Hematopoietic multipotent progenitor cell treated with erythropoietin and hydrocortisone succinate and interleukin-3 and kit ligand, for 4 days (in vitro differentiated cells): Measurements from ENCODE around the gene IGF2R.
A peak's percentile ranks its signal among the peaks of the same experiment; 100 is the strongest.
"Not testable (repeated sequence)": the region's sequence is repeated elsewhere in the genome, so short reads cannot be mapped to it uniquely, and the experiment has no call there.

Experiments used
- DNase-seq: peaks from one replicate; pipeline ENCODE4 v3.0.0-alpha.2; 2015

The IGF2R gene

DNA sequence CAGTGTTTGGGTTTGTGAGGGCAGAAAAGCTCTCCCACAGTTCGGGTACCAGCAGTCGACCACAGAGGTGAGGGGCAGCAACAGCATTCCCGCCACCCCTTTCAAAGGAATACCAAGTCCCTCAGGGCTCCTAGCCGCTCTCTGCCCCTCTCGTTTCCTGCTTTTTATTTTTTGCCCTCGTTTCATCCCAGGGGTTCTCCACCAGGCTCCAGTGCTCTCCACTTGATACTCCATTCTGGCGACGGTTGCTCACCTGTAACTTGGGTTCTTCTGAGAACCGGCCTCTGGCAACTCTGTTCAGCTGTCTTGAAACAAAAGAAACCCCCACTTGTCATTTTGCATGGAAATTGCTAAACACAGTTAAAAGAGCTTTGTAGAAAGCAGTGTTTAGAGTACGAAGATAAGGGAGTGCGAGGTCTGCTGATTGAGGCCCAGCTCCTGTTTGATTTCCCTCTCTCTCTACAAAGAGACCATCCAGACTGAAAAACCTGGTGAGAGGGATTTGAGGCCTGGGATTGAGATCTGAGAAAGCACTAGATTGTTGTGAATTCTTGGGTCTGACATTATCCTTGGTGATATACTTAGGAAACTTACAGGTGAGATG, 28.7 kb downstream of the IGF2R start:
- DNase-seq: no peak

DNA sequence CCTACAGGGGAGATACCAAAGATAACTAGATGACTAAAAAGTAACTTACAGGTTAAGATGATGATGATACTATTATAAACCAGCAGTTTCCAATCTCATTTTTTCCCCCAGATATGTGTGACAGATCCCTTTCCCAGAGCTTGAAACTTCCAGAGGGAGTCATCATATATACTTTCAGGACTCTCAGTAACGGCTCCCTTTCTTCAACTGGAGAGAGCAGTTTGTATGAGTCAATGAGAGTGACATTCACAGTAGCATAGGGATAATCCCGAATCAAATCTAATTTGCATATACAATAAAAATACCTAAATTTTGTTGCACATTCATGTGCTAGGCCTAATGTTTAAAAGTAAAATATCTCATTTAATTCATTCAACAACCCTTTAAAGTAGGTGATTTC, 29.7 kb downstream of the IGF2R start:
- DNase-seq: no peak

DNA sequence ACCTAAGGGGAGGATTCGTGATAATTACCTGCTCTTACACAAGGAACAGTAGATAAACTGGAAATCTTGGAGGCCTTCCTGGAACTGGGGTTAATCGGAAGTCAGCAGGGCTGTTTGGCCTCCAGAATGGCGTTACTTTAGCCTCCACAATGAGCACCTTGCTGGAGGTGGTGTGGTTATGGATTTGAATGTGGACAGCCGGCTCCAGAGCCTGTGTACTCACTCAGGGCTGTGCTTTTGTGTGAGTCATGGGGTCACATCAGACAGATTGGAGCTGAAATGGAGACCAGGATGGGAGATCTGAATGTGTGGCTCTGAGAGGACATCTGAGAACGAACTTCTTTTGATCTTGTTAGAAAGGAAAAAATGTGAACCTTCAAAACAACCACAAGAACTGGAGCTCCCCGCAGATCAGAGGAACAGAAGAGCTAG, 30.4 kb downstream of the IGF2R start:
- DNase-seq: no peak

DNA sequence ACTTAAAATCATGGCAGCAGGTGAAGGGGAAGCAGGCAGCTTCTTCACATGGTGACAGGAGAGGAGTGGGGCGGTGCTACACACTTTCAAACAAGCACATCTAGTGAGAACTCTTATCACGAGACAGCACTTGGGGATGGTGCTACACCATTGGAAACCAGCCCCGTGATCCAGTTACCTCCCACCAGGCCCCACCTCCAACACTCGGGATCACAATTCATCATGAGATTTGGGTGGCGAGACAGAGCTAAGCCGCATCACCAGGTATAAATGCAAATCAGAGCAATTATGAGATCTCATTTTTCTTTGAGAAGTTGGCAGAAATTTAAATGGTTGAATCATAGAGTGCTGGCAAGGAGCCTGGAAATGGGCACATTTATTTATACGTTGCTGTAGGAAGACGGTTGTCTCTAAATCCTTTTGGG, 31.4 kb downstream of the IGF2R start:
- no peak for DNase-seq

DNA sequence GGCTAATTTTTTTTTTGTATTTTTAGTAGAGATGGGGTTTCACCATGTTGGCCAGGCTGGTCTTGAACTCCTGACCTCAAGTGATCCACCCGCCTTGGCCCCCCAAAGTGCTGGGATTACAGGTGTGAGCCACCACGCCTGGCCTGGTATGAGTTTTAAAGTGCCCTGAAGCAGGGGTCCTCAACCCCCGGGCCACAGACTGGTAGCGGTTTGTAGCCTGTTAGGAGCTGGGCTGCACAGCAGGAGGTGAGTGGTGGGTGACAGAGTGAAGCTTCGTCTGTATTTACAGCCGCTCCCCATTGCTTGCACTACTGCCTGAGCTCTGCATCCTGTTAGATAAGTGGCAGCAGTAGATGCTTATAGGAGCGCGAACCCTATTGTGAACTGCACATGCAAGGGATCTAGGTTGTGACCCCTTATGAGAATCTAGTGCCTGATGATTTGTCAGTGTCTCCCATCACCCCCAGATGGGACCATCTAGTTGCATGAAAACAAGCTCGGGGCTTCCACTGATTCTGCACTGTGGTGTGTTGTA, 32.1 kb downstream of the IGF2R start:
- DNase-seq: not testable (repeated sequence)

DNA sequence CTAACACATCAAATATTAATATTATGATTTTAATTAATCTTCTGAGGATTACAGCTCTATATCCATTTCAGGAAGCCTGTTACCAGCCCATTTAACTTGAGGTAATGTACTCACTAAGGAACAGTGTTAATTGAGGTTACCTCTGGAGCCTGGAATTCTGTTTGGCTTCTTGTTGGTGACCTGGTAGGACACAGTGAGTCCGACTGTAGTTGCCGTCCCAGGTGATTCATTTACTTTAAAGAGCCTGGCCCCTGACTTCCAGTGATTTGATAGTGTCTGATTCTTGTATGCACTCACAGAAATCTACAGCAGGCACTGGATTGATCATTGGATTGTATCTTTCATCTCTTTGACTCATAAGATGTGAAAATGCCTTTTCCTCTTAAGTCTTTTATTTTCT, 34.0 kb downstream of the IGF2R start:
- no peak for DNase-seq

DNA sequence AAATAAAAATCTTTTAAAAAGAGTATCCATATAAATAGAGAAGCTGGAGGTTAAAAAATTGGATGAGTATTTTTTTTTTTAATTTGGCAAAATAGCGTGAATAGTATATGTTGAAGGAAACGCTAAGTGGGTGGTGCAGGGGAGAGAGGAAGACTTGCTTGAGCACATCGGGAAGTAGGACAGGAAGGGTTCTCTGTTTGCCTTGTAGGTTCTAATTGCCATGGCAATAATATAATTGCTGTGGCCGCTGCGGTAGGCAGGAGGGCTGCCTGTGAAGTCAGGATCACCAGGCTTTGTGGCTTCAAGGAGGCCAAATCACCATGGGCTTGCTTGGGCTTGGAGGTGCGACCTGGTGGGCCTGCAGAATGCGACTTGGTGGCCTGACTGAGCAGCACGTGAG, 35.1 kb downstream of the IGF2R start:
- DNase-seq: no peak

DNA sequence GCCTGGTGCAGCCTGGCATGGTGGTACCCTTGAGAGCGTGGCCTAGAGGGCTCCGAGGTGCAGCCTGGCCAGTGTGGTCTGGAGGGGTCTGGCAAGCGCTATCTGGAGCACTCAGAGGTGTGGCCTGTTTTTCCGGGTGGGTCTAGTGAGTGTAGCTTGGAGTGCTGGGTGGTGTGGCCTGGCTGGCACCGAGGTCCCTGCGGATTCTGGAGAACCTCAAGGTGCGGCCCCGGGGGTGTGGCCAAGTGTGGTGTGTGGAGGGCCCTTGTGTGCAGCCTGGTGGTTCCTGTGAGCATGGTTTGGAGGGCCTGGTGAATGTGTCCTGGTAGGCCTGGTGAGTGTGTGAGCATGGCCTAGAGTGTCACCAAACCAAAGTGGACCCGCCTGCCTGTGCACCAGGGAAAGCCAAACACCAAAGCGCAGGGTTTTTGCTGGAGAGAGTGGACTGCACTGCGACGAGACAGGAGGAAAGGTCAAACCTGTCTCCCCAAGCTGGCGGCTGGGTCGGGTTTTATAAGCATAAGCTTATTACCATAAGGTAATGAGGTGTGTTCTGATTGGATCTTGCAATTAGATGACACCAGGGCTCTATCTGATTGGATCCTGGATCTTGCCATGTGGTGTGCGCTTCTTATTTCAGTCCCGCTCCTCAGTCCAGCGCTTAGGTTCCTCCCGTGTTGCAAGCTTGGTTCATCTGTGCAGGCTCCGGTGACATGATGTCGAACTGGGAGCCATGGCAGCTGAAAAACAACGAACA, 35.7 kb downstream of the IGF2R start:
- DNase-seq: no peak

DNA sequence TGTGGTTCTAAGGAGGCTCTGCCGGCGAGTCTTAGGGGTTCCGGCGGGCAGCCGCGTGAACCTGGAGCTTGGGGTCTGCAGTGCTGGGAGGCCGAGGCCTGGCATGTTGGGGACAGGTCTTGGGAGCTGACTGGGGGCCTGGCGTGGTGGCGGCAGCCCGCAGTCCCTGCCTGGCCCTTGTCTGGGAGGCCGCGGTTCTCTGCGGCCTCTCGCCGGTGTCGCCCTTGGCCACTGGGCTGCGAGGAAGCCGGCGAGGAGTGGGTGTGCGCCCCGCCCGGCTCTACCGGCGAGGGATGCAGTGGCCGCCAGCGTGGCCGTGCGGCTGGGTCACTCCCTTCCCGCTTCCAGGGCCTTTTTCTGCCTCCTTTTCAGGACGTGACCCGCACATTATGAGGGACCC, 36.3 kb downstream of the IGF2R start:
- DNase-seq: no peak

DNA sequence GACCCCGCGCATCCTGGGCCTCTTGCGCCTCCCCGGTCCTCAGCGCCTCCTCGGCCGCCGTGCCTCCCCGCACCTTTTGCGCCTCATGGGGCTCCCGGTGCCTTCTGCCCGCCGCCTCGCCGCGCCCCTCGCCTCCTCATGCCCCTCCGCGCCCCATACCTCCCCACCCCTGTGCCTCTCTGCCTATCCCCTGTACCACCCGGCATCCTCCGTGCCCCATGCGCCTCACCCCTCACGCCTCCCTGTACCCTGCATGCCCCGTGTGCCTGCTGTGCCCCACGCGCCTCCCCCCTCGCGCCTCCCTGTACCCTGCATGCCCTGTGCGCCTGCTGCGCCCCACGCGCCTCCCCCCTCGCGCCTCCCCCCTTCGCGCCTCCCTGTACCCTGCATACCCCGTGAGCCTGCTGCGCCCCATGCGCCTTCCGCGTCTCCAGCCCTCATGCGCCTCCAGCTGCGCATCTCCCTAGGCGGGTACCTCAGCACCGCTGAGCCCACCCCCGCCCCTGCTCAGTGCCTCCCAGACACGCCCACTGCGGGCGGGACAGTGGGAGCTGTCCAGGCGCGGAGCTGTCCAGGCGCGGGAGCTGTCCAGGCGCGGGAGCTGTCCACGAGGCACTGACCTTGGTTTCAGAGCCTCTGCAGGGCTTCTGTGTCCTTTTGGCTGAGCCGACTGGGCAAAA, 37.1 kb downstream of the IGF2R start:
- DNase-seq: peak; percentile 9

DNA sequence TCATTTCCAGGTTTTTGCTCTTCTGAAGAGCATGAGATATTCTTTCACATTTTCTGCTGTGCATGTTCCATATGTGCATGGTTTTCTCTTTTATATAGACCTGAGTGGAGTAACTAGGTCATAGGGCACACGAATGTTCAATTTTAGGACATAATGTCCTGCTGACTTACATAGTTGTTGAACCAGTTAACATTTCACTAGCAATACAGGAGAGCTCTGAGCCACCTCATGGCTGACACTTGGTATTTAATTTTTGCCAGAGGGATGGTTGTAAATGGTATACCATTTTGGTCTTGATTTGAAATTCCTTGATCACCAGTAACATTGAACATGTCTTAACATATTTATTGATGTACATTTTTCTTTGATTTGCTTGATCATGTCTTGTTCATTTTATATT, 38.3 kb downstream of the IGF2R start:
- DNase-seq: no peak

DNA sequence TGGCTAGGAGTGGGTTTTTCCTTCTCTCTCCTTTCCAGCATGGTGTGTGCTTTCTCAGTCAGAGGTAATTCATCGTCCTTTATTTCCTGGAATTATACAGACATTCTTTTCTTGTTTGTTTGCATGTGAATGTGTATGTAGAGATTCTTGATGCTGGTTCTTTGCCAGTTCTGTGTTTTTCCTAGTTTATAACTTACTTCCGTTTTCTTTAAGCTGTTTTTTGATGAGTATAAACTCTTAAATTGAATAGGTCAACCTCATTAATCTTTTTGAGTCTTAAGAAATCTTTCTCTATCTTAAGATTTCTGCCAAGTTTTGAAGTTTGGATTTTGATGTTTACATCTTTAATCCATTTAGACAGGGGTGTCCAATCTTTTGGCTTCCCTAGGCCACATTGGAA, 38.7 kb downstream of the IGF2R start:
- DNase-seq: no peak

DNA sequence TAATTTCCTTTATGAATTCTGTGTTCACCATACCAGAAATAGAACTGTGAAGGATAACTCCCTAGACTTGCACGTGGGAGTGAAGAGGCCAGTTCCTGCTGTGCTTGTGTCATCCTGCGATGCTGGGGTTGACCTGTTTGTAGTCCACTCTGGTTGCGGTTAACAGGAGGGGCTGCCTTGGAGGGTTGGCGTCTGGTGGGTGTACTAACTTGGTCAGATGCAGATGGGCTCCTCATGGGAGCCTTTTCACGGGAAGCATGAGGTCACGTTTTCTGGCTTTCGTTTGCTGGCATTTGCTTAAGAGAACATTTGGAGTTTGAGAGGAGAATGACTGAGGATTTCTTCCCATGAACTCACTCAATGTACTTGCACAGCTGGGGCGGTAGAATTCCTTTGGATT, 41.2 kb downstream of the IGF2R start:
- no peak for DNase-seq

DNA sequence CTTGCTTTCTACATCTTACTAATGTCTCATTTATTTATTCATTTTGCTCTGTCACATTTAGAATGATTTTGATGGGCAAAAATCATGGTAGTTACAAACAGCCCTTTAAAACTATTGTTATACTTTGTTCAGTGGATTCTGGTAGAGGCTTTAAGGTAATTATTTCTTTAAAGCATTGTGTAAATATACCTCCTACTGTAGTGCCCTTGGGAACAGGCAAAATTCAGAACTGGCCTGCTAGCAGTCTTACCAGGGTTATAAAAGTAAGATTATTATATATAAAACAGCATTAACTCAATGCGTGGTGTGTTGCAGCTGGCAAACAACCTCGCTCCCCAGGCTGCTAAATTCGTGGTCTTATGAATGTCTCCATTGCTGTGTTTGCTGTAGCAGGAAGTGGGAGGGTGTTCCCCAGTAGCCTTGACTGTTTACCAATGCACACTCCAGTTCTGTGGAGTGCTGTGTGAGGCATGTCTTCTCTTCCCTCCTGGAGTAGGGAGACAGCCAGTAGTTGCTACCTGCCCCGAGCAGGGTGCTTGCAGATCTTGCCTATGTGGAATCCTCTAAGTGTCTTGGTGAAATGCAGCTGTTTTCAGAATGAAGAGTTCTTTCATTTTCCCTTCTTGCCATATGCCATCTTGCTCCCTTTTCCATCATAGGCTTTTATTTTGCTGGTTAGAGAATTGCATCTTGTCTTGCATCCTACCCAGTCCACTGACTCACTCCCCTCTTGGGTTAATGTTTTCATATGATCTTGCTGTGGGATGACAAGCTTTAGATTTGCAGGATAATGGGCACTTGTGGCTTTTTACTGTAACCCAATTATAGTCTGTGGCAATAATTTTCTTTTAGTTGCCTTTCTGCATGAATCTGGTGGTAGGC, 45.3 kb downstream of the IGF2R start:
- DNase-seq: no peak

DNA sequence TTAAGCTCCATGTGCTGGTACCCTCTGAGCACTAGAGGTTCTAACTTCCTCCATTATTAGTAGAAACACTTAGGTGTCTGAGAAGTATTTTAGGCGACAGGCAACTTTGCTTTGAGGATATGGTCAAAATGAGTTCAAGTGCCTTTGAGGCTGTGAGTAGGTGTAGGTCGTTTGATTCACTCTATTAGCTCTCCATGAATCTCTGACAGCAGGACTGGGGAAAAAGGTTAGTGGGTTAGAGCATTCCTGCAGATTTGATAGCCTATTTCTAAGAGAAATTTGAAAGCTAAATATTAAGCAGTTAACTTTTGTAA, 45.9 kb downstream of the IGF2R start:
- no peak for DNase-seq

DNA sequence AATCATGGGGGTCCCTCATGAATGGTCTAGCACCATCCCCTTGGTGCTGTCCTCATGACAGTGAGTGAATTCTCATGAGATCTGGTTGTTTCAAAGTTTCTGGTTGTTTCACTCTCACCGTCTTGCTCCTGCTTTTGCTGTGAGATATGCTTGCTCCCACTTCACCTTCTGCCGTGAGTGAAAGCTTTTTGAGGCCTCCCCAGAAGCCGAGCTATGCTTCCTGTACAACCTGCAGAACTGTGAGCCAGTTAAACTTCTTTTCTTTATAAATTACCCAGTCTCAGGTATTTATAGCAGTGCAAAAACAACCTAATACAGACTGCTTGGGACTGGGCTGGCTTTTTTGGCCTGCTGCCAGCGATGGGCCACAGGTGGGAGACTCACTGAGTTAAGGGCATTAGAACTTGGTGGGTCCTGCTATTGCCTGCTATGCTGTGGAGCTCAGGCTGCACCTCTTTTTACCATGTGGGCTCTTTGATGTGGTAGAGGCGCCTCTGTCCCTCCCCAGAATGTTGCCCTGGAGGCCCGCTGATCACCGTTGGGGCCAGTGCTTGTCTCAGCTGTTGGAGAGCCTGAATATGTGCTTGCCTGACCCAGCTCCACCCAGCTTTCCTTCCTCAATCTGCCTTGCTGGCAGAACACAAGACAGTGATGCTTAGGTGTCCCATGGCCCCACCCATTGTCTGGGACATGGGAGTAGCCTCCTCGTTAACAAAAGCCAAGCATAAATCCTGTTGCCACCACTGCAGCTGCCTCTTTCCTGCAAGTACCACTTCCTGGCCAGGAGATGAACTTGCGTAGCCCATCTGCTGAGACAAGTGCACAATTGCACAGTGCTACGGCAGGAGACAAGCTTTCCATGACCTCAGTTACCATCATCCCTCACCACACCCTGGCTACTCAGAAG, 47.1 kb downstream of the IGF2R start:
- DNase-seq: no peak

DNA sequence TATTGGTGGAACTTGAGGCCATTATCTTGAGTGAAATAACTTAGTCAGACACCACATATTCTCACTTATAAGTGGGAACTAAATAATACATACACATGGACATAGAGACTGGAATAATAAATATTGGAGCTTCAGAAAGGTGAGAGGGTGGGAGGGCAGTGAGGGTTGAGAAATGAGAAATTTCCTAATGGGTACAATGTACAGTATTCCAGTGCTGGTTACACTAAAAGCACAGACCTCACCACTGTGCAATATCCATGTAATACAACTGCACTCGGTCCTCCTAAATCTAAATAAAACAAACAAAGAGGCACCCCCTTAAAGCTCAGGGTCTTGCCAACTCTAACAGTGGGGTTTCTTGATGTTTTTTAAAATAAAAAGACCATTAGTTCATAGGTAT, 53.2 kb downstream of the IGF2R start:
- DNase-seq: no peak

DNA sequence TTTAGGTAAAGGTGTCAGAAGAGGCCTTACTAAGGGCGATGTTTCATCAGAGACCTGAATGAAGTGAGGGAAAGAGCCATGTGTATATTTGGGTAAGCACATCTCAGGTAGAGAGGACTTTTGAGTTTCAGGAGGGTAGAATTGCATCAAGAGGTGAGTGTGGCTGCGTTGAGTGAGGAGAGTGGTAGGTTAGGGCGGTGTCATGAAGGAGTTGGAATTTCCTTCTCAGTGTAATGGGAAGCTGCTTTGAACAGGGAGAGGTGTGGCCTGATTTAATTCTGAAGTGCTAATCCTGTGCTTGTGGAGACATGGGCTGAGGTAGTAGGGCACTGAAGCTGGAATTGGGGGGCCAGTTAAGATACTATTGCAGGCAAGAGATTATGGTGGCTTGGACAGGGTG, 53.9 kb downstream of the IGF2R start:
- no peak for DNase-seq

DNA sequence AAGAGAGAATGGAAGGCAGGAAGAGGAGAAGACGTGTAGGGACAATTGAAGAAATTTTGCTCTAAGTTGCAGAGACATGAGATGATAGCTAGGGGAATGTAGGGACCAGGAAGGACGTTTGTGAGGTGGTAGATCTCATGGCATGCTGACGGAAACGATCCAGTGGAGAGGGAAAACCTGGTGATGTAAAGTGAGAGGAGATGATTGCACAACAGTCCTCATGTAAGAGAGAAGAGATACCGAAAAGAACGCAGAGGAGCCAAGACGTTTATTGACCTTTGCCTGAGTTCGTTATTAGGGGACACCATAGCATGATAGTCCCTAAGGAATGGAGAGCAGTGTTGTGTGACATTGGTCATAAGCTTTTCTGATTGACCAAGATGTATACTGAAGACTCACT, 55.3 kb downstream of the IGF2R start:
- DNase-seq: no peak

DNA sequence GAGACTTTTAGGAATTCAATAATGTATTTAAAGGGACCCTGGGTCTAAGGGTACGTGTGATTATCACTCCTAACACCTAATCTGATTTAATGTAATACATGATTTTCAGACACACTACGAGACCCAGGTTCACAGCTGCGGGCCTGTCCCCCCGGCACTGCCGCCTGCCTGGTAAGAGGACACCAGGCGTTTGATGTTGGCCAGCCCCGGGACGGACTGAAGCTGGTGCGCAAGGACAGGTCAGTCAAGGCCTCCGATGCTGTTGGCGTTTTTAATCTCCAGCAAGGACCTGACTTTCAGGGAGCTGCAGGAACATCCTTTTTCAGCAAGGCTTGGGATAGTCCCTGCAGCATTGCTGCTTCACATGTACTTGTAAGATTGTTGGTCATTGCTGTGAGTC, 58.2 kb downstream of the IGF2R start:
- DNase-seq: no peak

DNA sequence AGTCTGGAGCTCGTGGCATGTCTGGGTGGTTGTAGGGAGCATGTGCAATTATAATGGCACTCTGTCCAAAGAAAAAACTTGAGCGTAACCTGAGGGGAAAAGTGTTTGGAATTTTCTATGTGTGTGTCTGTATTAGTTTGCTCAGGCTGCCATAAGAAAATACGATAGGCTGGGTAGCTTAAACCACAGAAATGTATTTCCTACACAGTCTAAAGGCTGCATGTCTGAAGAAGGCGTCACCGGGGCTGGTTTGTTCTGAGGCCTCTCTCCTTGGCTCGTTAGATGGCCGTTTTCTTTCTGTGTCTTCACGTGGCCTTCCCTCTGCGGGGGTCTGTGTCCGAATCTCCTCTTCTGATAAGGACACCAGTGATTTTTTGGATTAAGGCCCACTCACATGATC, 59.0 kb downstream of the IGF2R start:
- no peak for DNase-seq
